AG08396 (cell line): ENCODE data around the gene NPIPA1.
A peak's percentile ranks its signal among the peaks of the same experiment; 100 is the strongest.
"Not testable (repeated sequence)": the region's sequence is repeated elsewhere in the genome, so short reads cannot be mapped to it uniquely, and the experiment has no call there.

Experiments
- DNase-seq: peaks from one replicate; pipeline ENCODE4 v3.0.0; 2012; ENCODE audit warnings: low spot score, mixed read lengths

NPIPA1 gene

DNA sequence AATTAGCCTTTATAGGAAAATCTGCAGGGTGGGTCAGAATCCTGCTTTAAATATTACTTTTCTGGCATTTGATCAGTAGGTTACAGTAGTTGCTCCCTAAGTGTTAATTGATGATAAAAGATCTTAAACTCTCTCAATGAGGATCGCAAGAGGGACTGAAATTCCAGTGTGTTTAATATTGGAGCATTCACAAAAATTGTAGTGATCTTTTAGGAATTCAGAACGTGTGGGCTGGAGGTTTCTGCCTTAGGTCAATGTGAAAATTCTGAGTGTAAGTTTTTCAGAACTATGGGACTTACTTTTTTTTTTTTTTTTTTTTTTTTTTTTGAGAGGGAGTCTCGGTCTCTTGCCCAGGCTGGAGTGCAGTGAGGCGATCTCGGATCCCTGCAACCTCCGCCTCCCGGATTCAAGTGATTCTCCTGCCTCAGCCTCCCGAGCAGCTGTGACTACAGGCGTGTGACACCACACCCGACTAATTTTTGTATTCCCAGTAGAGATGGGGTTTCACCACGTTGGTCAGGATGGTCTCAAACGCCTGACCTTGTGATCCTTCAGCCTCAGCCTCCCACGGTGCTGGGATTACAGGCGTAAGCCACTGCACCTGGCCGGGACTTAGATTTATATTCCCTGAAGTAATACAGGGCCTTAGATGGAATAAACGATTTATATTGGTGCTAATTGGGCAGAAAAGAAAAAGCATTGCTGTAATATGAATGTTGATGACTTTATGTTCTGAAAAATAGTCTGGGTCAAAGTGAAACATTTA is 39.9 kb downstream of the NPIPA1 start:
- DNase-seq = not testable (repeated sequence)

DNA sequence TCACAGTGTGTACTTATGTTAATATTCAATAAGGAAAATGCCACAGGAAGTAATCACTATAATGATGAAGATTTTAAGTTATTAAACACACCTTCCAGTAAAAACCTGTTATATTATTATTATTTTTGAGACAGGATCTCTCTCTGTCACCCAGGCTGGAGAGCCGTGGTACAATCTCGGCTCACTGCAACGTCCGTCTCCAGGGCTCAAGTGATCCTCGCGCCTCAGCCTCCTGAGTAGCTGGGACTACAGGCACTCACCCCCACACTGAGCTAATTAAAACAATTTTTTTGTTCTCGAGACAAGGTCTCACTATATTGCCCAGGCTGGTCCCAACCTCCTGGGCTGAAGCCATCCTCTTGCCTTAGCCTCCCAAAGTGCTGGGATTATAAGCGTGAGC is 41.0 kb downstream of the NPIPA1 start:
- DNase-seq = not testable (repeated sequence)

DNA sequence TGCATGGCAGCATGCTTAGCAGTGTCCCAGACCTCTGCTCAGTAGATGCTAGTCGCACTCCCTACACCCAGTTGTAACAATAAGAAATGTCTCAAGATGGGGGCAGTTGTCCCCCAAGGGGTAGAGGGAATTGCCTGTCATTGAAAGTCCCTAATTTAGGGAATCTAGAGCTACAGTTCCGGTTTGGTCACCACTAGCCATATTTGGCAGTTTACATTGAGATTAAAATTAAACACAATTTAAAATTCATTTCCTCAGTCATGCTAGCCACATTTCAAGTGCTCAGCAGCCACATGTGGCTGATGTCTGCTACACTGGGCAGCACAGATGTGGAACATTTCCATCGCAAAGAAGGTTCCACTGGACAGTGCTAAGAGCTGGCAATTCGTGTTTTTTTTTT is 41.7 kb downstream of the NPIPA1 start:
- DNase-seq = not testable (repeated sequence)

DNA sequence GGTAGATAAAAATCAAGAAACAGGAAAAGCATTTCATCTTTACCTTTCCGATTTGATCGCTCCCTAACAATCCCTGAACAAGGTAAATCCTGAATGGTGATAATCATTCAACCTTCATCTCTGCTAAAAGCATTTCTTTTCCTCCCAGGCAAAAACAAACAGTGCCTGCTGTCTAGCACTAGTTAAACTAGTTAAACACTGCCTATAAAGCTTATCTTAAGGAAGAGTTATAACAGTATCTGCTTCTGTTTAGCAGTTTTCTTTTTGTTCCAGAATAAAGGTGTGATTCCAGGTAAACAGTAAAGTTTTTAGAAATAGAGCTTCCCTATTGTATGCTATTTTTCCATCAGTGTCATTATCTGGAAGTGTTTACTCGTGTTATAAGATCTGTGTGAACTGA is 44.0 kb downstream of the NPIPA1 start:
- DNase-seq = not testable (repeated sequence)

DNA sequence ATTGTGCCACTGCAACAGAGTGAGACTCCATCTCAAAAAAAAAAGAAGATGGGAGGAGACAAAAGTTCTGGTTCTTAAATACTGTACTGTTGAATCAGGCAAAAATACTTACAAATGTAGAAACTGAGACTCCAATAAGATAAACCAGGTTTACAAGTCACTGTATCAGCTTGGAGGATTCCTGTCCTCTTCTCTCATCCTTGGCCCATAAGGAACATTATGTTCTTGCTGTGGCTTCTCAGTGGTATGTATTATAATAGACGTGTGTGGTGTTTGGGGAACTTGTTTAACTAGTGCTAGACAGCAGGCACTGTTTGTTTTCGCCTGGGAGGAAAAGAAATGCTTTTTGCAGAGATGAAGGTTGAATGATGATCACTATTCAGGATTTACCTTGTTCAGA is 45.3 kb downstream of the NPIPA1 start:
- DNase-seq = not testable (repeated sequence)

DNA sequence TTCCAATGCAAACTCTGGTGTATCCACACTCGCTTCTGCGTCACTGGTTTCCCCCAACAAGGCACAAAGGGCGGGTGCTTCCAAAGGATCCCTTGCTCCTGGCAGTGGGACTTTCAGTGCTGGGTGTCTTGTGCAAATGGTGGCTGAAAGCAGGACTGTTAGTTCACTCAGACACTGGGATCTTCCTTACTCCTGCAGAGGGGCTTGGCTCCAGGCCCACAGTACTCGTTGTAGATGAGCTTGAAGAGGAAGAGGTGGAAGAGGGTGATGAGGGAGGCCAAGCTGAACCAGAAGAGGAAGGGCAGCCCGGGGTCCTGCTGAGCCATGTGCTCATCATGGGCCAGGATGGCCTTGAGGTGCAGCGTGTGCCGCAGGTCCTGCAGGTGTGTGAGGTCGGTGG is 50.8 kb downstream of the NPIPA1 start:
- not testable (repeated sequence) for DNase-seq

DNA sequence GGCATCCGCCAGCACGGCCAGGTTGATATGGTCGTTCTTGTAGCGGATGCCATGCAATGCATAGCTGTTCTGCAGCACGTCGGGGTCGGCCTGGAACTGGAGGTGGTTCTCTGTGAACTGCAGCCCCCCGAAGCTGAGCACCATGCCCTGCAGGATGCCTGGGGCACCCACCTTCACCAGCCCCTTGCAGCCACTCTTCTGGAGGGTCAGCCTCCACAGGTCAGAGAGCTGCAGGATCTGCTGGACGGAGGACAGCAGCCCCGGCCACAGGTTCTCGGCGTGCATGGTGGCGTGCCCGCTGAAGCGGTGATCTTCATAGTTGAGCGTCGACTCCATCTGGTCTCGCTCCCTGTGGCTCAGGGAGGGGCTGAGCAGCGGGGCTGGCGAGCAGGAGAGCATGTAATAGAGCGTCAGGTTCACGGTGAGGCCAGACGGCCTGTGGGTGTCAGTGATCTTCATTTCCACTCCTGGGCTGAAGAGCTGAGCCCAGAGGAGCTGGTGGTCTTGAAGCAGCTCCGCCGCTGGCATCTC is 51.5 kb downstream of the NPIPA1 start:
- not testable (repeated sequence) for DNase-seq

DNA sequence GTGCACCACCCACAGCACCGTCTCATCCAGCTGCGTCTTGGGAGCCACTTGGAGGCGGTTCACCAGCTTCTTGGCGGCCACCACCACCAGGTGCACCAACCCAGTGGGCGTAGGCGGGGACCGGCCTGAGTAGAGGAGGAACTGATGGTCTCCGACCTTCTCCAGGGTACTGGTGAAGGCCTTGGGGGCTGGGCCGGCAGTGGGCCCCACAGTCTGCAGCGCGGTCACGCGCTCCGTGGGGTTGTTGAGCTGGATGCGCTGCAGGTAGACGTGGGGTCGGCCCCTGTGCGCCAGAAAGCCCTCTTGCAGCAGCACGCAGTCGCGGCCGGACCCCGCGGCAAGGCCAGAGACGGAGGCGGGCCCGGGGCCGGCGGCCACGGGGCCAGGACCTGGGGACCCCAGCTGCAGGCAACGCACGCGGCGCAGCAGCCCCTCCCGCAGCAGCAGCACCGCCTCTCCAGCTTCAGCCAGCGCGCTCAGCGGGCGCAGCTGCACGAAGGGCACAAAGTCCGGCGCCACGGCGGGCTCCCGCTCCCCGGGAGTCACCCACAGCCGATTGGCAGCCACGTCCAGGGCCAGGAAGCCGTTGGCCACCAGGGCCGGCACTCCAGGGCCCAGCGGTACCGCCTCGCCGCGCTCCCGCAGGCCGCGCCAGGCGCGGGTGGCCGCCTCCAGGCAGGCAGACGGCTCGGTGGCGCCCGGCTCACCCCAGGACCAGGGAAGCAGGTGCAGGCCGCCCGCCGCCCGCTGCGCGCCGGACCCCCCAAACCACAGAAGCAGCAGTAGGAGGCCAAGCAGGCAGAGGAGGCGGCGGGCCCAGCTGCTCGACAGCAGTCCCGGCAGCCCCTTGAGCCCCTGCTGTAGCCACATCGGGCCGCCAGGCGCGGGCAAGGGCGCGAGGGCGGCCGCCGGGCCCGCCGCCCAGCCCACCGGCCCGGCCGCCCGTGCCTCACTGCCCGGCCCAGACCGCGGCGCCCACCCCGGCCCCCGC is 52.3 kb downstream of the NPIPA1 start:
- peak; percentile 17 for DNase-seq

DNA sequence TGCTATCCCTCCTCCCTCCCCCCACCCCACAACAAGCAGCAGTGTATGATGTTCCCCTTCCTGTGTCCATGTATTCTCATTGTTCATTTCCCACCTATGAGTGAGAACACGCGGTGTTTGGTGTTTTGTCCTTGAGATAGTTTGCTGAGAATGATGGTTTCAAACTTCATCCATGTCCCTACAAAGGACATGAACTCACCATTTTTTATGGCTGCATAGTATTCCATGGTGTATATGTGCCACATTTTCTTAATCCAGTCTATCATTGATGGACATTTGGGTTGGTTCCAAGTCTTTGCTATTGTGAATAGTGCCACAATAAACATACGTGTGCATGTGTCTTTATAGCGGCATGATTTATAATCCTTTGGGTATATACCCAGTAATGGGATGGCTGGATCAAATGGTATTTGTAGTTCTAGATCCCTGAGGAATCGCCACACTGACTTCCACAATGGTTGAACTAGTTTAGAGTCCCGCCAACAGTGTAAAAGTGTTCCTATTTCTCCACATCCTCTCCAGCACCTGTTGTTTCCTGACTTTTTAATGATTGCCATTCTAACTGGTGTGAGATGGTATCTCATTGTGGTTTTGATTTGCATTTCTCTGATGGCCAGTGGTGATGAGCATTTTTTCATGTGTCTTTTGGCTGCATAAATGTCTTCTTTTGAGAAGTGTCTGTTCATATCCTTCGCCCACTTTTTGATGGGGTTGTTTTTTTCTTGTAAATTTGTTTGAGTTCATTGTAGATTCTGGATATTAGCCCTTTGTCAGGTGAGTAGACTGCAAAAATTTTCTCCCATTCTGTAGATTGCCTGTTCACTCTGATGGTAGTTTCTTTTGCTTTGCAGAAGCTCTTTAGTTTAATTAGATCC is 56.3 kb downstream of the NPIPA1 start:
- DNase-seq = not testable (repeated sequence)

DNA sequence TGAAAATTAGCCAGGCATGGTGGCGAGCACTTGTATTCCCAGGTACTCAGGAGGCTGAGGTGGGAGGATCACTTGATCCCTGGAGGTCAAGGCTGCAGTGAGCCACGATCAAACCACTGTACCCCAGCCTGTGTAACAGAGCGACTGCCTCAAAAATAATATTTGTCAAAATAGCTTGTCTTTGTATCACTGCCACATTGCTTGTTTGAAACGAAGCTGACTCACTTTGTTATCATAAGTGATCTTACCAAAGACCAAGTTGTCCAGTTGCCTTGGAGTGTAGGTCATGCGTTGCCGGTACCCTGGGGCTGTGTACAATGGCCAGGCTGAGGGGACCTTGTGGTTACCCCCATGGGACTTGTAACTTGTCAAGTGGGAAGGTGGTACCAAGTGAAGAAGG is 59.5 kb downstream of the NPIPA1 start:
- DNase-seq = peak; percentile 17

DNA sequence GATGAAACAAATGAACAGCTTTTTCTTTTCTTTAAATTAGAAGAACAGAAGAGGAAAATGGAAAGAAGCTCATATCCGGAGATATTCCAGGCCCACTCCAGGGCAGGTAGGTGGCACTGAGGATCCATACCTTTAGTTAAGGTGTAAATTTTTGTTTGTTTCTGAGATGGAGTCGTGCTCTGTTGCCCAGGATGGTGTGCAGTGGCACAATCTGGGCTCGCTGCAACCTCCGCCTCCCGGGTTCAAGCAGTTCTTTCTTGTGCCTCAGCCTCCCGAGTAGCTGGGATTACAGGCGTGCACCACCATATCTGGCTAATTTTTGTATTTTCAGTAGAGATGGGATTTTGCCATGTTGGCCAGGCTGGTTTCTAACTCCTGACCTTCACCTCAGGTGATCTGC is 61.1 kb downstream of the NPIPA1 start:
- not testable (repeated sequence) for DNase-seq

DNA sequence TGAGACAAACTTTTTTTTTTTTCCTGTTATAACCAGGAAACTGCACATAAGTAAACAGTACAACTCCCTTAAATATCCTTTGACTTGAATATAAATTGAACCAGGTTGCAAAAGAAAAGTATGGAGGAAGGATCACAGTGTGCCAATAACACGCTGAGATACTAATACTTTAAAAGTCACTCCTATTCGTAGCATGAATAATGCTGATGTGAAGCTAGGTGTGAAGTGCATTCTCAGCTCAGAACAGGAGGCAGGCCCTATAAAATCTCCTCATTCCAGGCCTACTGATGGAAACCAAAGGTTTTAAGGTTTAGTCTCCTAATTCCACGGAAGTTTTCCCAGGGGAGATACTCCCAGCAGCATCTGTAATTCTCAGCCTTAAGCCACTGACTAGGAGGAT is 62.6 kb downstream of the NPIPA1 start:
- not testable (repeated sequence) for DNase-seq
